ENCODE data around the gene COPS9.
A peak's percentile ranks its signal among the peaks of the same experiment; 100 is the strongest.

Gene COPS9

GRCh38 chr2:240135706-240136012, 446 bp downstream of the COPS9 start:
- TF ChIP-seq, protein P1, sequence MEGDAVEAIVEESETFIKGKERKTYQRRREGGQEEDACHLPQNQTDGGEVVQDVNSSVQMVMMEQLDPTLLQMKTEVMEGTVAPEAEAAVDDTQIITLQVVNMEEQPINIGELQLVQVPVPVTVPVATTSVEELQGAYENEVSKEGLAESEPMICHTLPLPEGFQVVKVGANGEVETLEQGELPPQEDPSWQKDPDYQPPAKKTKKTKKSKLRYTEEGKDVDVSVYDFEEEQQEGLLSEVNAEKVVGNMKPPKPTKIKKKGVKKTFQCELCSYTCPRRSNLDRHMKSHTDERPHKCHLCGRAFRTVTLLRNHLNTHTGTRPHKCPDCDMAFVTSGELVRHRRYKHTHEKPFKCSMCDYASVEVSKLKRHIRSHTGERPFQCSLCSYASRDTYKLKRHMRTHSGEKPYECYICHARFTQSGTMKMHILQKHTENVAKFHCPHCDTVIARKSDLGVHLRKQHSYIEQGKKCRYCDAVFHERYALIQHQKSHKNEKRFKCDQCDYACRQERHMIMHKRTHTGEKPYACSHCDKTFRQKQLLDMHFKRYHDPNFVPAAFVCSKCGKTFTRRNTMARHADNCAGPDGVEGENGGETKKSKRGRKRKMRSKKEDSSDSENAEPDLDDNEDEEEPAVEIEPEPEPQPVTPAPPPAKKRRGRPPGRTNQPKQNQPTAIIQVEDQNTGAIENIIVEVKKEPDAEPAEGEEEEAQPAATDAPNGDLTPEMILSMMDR (IDR thresholded peaks at IDR 0.05; ENCODE audit: low read depth, low read length): no peak
- TF ChIP-seq EZH2phosphoT487 (IDR thresholded peaks at IDR 0.05; ENCODE audit: low read depth): no peak
- no peak overlapping the region for H3K27ac ChIP-seq (ENCODE audit: low read length)

GRCh38 chr2:240134956-240135520, 1.1 kb downstream of the COPS9 start:
- H3K4me1 ChIP-seq (ENCODE audit: low read length): peaks cover 10% of the 10 kb centered on the region; the same call in 1 of the 2 replicates
- H3K9me3 ChIP-seq (ENCODE audit: insufficient read depth, low read length): no peaks in the 10 kb centered on the region
- H3K9ac ChIP-seq (ENCODE audit: low read length): peak overlapping the region; percentile 82
- peak overlapping the region; percentile 93 for H3K4me2 ChIP-seq (ENCODE audit: low read length)
- no peak overlapping the region for H3K27ac ChIP-seq (ENCODE audit: low read length)
- H3K27me3 ChIP-seq (ENCODE audit: low read depth, low read length): no peaks in the 10 kb centered on the region
- H2AFZ ChIP-seq (ENCODE audit: low read depth, low read length): no peak overlapping the region
- peaks cover 3% of the 10 kb centered on the region for H3K36me3 ChIP-seq (replicated peaks; ENCODE audit: low read depth, low read length)
- H3K4me3 ChIP-seq (ENCODE audit: low read length): peak overlapping the region; percentile 99
- peaks cover 24% of the 10 kb centered on the region for H3K79me2 ChIP-seq (ENCODE audit: low read length)
- no peaks in the 10 kb centered on the region for H4K20me1 ChIP-seq (ENCODE audit: insufficient read depth, low read length)
- TF ChIP-seq EZH2phosphoT487 (IDR thresholded peaks at IDR 0.05; ENCODE audit: low read depth): no peak
- TF ChIP-seq, protein P1 (IDR thresholded peaks at IDR 0.05; ENCODE audit: low read depth, low read length): no peak

More at GRCh38 chr2:240135706-240136012, 446 bp downstream of the COPS9 start:
- H3K9ac ChIP-seq (ENCODE audit: low read length): peak overlapping the region; percentile 82
- H3K79me2 ChIP-seq (ENCODE audit: low read length): peaks cover 24% of the 10 kb centered on the region
- no peak overlapping the region for H2AFZ ChIP-seq (ENCODE audit: low read depth, low read length)
- no peaks in the 10 kb centered on the region for H3K9me3 ChIP-seq (ENCODE audit: insufficient read depth, low read length)
- H4K20me1 ChIP-seq (ENCODE audit: insufficient read depth, low read length): no peaks in the 10 kb centered on the region
- H3K4me2 ChIP-seq (ENCODE audit: low read length): peak overlapping the region; percentile 93
- peaks cover 10% of the 10 kb centered on the region; the same call in 1 of the 2 replicates for H3K4me1 ChIP-seq (ENCODE audit: low read length)
- peak overlapping the region; percentile 99 for H3K4me3 ChIP-seq (ENCODE audit: low read length)
- H3K36me3 ChIP-seq (replicated peaks; ENCODE audit: low read depth, low read length): peaks cover 3% of the 10 kb centered on the region
- H3K27me3 ChIP-seq (ENCODE audit: low read depth, low read length): no peaks in the 10 kb centered on the region

DNA sequence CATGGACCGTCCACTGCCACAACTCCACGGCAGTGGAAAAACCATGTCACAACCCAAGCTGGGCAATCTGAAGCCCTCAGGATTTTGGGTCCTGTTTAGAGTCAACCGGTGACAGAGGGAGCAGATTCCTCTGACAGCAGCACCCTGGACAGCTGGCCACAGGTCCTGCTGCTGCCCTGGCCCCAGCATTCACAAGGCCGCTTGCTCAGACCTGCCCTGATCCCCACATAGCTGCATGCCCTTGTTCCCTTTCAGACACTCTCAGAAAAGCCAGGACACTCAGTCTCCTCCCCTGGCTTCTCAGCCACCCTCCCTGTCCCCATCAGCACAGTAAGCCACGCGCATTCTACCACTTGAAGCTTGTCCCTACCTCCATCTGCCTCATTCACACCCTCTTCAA, 1.6 kb downstream of the COPS9 start:
- no peak overlapping the region for H3K27ac ChIP-seq (ENCODE audit: low read length)
- no peak overlapping the region for H2AFZ ChIP-seq (ENCODE audit: low read depth, low read length)

GRCh38 chr2:240133401-240133800, 2.7 kb downstream of the COPS9 start:
- peaks cover 10% of the 10 kb centered on the region; the same call in 1 of the 2 replicates for H3K4me1 ChIP-seq (ENCODE audit: low read length)
- H3K4me2 ChIP-seq (ENCODE audit: low read length): no peak overlapping the region
- peaks cover 3% of the 10 kb centered on the region for H3K36me3 ChIP-seq (replicated peaks; ENCODE audit: low read depth, low read length)
- no peaks in the 10 kb centered on the region for H4K20me1 ChIP-seq (ENCODE audit: insufficient read depth, low read length)
- no peaks in the 10 kb centered on the region for H3K27me3 ChIP-seq (ENCODE audit: low read depth, low read length)
- no peak overlapping the region for H3K27ac ChIP-seq (ENCODE audit: low read length)
- no peak overlapping the region for H3K9ac ChIP-seq (ENCODE audit: low read length)
- H3K79me2 ChIP-seq (ENCODE audit: low read length): peaks cover 24% of the 10 kb centered on the region
- H3K9me3 ChIP-seq (ENCODE audit: insufficient read depth, low read length): no peaks in the 10 kb centered on the region
- no peak overlapping the region for H3K4me3 ChIP-seq (ENCODE audit: low read length)
- no peak overlapping the region for H2AFZ ChIP-seq (ENCODE audit: low read depth, low read length)
- no peak for TF ChIP-seq EZH2phosphoT487 (IDR thresholded peaks at IDR 0.05; ENCODE audit: low read depth)
- TF ChIP-seq, protein P1 (IDR thresholded peaks at IDR 0.05; ENCODE audit: low read depth, low read length): no peak

More for the DNA sequence above, 1.6 kb downstream of the COPS9 start:
- Histone ChIP-seq H3K79me2 (ENCODE audit: low read length) (peaks cover 24% of the 10 kb centered on the region), H3K4me3 (ENCODE audit: low read length) (no peak overlapping the region), H3K9ac (ENCODE audit: low read length) (no peak overlapping the region), H3K36me3 (replicated peaks; ENCODE audit: low read depth, low read length) (peaks cover 3% of the 10 kb centered on the region), H3K4me1 (ENCODE audit: low read length) (peaks cover 10% of the 10 kb centered on the region; the same call in 1 of the 2 replicates), H4K20me1 (ENCODE audit: insufficient read depth, low read length) (no peaks in the 10 kb centered on the region), H3K4me2 (ENCODE audit: low read length) (peak overlapping the region; percentile 93; the same call in 1 of the 2 replicates), H3K9me3 (ENCODE audit: insufficient read depth, low read length) (no peaks in the 10 kb centered on the region), H3K27me3 (ENCODE audit: low read depth, low read length) (no peaks in the 10 kb centered on the region)
- TF ChIP-seq, protein P1 (IDR thresholded peaks at IDR 0.05; ENCODE audit: low read depth, low read length): no peak
- no peak for TF ChIP-seq EZH2phosphoT487 (IDR thresholded peaks at IDR 0.05; ENCODE audit: low read depth)
